Neural cell (in vitro differentiated cells): ENCODE measurements around the gene MYO5C.

Experiments used
- CTCF ChIP-seq: fragments of 450-650 bp; IDR thresholded peaks from 2 replicates; pipeline ENCODE4 v1.5.1; 2014; ENCODE audit warnings: antibody characterized with exemption, mild to moderate bottlenecking, moderate library complexity; ENCODE audit not compliant: poor library complexity, severe bottlenecking
- POLR2AphosphoS5 ChIP-seq: IDR thresholded peaks from 2 replicates; pipeline ENCODE4 v1.6.1; 2012

GRCh38 chr15:52146776-52147175 is 148.8 kb downstream of the MYO5C start:
- TF ChIP-seq CTCF (no peak), POLR2AphosphoS5 (no peak)
